ENCODE measurements around the gene HDAC7.

The HDAC7 gene

GRCh38 chr12:47743311-47743860, 76.3 kb downstream of the HDAC7 start:
- no peaks in the 10 kb centered on the region for H3K9me3 ChIP-seq (replicated peaks; ENCODE audit: low read length)
- H3K4me1 ChIP-seq (ENCODE audit: control insufficient read depth, insufficient read depth, low read length), result peaks cover 11% of the 10 kb centered on the region
- no peaks in the 10 kb centered on the region for H3K36me3 ChIP-seq (ENCODE audit: insufficient read depth, low read length)
- H3K4me2 ChIP-seq (ENCODE audit: low read length), result no peak overlapping the region
- H3K9ac ChIP-seq (ENCODE audit: low read depth, low read length), result no peak overlapping the region
- no peak overlapping the region for H3K4me3 ChIP-seq (ENCODE audit: low read length)
- H3K27me3 ChIP-seq (ENCODE audit: control insufficient read depth, insufficient read depth, low read length), result peaks cover 10% of the 10 kb centered on the region

GRCh38 chr12:47742253-47742825, 77.4 kb downstream of the HDAC7 start:
- Histone ChIP-seq H3K4me2 (ENCODE audit: low read length) (no peak overlapping the region), H3K36me3 (ENCODE audit: insufficient read depth, low read length) (no peaks in the 10 kb centered on the region), H3K9me3 (replicated peaks; ENCODE audit: low read length) (no peaks in the 10 kb centered on the region), H3K27me3 (ENCODE audit: control insufficient read depth, insufficient read depth, low read length) (peaks cover 10% of the 10 kb centered on the region), H3K4me1 (ENCODE audit: control insufficient read depth, insufficient read depth, low read length) (peaks cover 15% of the 10 kb centered on the region), H3K9ac (ENCODE audit: low read depth, low read length) (no peak overlapping the region), H3K4me3 (ENCODE audit: low read length) (no peak overlapping the region)

DNA sequence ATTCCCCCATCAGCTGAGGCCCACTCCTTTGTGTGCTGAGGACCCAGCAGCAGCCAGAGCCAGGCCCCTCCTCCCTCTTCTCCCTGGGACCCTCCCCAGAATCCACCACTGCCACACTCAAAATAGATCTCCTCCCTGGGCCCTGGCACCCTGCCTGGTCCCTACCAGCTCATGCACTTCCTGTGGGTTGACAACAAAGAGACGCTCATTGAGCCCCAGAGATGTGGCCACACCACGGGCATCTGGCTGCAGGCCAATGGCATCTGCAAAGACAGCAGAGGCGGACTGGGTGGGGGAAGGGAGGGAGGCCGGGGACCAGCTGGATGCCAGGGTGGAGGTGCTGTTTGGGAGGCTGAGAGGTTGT, 78.4 kb downstream of the HDAC7 start:
- peaks cover 25% of the 10 kb centered on the region for H3K4me1 ChIP-seq (ENCODE audit: control insufficient read depth, insufficient read depth, low read length)
- no peak overlapping the region for H3K4me2 ChIP-seq (ENCODE audit: low read length)
- no peaks in the 10 kb centered on the region for H3K36me3 ChIP-seq (ENCODE audit: insufficient read depth, low read length)
- no peak overlapping the region for H3K9ac ChIP-seq (ENCODE audit: low read depth, low read length)
- no peaks in the 10 kb centered on the region for H3K9me3 ChIP-seq (replicated peaks; ENCODE audit: low read length)
- peaks cover 10% of the 10 kb centered on the region for H3K27me3 ChIP-seq (ENCODE audit: control insufficient read depth, insufficient read depth, low read length)
- H3K4me3 ChIP-seq (ENCODE audit: low read length), result no peak overlapping the region

- Histone ChIP-seq H3K4me3 (ENCODE audit: low read length) (no peak overlapping the region), H3K9me3 (replicated peaks; ENCODE audit: low read length) (no peaks in the 10 kb centered on the region), H3K9ac (ENCODE audit: low read depth, low read length) (no peak overlapping the region), H3K4me1 (ENCODE audit: control insufficient read depth, insufficient read depth, low read length) (peaks cover 30% of the 10 kb centered on the region), H3K36me3 (ENCODE audit: insufficient read depth, low read length) (no peaks in the 10 kb centered on the region), H3K4me2 (ENCODE audit: low read length) (no peak overlapping the region), H3K27me3 (ENCODE audit: control insufficient read depth, insufficient read depth, low read length) (peaks cover 10% of the 10 kb centered on the region)
These were observed 78.9 kb downstream of the HDAC7 start for GRCh38 chr12:47740606-47741339.

GRCh38 chr12:47739979-47740378, 79.7 kb downstream of the HDAC7 start:
- Histone ChIP-seq H3K4me3 (ENCODE audit: low read length) (no peak overlapping the region), H3K27me3 (ENCODE audit: control insufficient read depth, insufficient read depth, low read length) (peaks cover 6% of the 10 kb centered on the region), H3K36me3 (ENCODE audit: insufficient read depth, low read length) (no peaks in the 10 kb centered on the region), H3K9ac (ENCODE audit: low read depth, low read length) (no peak overlapping the region), H3K9me3 (replicated peaks; ENCODE audit: low read length) (no peaks in the 10 kb centered on the region), H3K4me2 (ENCODE audit: low read length) (no peak overlapping the region), H3K4me1 (ENCODE audit: control insufficient read depth, insufficient read depth, low read length) (peaks cover 38% of the 10 kb centered on the region)

DNA sequence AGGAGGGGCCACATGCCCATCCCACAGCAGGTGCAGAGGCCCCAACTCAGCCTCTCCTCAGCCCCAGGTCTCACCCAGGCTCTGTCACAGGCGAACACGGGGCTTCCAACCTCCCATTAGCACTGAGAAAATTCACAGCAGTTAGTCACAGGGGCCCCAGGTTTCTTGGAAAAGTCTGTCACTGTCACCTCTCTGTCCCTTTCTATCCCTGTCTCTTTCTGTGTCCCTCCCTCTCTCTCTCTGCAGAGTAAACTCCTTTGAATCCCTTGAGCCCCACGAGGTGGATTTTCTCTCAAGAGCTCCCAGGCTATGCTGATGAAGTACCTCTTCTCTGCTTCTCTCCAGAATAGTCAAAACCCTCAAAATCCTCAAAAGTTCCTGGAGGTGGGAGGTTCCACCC, 80.4 kb downstream of the HDAC7 start:
- Histone ChIP-seq H3K9me3 (replicated peaks; ENCODE audit: low read length) (no peaks in the 10 kb centered on the region), H3K9ac (ENCODE audit: low read depth, low read length) (no peak overlapping the region), H3K4me2 (ENCODE audit: low read length) (no peak overlapping the region), H3K4me1 (ENCODE audit: control insufficient read depth, insufficient read depth, low read length) (peaks cover 41% of the 10 kb centered on the region), H3K36me3 (ENCODE audit: insufficient read depth, low read length) (no peaks in the 10 kb centered on the region), H3K27me3 (ENCODE audit: control insufficient read depth, insufficient read depth, low read length) (no peaks in the 10 kb centered on the region), H3K4me3 (ENCODE audit: low read length) (no peak overlapping the region)

DNA sequence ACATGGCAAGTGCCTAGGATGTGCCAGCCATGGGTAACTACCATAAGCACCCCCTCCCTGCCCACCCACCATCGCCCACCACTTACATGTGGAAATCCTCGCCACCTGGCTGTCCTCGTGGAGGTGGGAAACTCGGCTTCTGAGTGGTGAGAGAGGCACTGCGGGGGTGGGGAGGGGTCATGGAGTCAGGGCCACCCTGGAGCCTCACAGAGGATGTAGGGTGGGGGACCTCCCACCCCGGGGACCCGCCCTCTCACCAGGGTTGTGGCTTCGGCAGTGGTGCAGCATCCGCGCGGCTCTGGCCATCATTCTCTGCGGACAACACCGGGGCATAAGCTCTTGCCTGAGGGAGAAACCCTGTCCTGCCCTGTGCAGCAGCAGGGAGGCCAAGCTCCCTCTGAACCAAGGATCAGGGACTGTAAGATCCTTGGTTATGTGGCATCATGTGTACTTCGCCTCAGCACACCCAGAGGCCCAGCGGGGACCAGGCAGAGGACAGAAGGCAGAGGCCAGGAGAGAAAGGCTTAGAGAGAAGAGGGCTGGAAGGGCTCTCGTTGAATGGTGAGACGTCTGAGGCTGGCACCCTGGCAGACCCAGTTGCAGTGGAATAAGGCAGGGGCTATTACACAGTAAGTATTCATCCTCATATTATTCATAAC, 81.6 kb downstream of the HDAC7 start:
- no peaks in the 10 kb centered on the region for H3K27me3 ChIP-seq (ENCODE audit: control insufficient read depth, insufficient read depth, low read length)
- H3K4me1 ChIP-seq (ENCODE audit: control insufficient read depth, insufficient read depth, low read length), result peaks cover 41% of the 10 kb centered on the region
- H3K9me3 ChIP-seq (replicated peaks; ENCODE audit: low read length), result no peaks in the 10 kb centered on the region
- no peaks in the 10 kb centered on the region for H3K36me3 ChIP-seq (ENCODE audit: insufficient read depth, low read length)
- H3K9ac ChIP-seq (ENCODE audit: low read depth, low read length), result no peak overlapping the region
- no peak overlapping the region for H3K4me3 ChIP-seq (ENCODE audit: low read length)
- H3K4me2 ChIP-seq (ENCODE audit: low read length), result no peak overlapping the region

DNA sequence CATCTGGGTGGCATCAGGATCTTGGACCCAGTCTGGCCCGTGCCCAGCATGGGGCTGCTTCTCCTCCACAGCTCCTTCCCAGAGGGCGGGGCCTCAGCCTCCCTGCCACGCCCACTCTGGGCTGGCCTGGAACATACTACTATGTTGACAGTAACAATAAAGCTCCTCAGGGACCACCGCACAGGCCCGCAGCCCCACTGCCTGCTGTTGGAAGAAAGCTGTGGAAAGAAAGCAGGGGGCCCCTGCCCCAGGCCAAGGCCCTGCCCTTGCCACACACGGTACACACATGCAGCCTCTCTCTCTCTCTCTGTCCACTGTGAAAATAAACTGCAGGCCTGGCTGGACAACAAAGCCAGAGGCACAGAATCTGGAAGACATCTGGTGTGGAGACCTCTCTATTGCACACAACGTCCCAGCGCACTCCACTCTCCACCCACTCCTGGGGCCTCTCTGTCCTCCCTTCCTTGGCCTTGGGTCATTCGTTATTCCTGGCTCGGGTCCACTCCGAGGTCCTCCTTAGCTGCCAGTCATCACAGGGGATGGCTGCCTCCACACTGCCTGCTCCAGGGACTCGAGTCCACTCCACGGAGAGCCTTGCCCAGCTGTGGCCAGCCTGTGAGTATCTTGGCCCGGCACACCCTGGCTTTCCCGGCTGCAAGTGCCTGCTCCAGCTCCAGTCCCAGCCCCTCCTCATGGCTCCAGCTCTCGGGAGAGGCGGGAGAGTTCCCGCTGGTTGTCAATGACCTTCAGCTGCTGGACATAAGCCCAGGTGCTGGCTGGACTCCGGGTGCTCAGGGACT, 82.6 kb downstream of the HDAC7 start:
- Histone ChIP-seq H3K27me3 (ENCODE audit: control insufficient read depth, insufficient read depth, low read length) (no peaks in the 10 kb centered on the region), H3K4me1 (ENCODE audit: control insufficient read depth, insufficient read depth, low read length) (peaks cover 41% of the 10 kb centered on the region), H3K36me3 (ENCODE audit: insufficient read depth, low read length) (no peaks in the 10 kb centered on the region), H3K4me2 (ENCODE audit: low read length) (peak overlapping the region; percentile 72), H3K9me3 (replicated peaks; ENCODE audit: low read length) (no peaks in the 10 kb centered on the region), H3K9ac (ENCODE audit: low read depth, low read length) (peak overlapping the region; percentile 25), H3K4me3 (ENCODE audit: low read length) (peak overlapping the region; percentile 49)

DNA sequence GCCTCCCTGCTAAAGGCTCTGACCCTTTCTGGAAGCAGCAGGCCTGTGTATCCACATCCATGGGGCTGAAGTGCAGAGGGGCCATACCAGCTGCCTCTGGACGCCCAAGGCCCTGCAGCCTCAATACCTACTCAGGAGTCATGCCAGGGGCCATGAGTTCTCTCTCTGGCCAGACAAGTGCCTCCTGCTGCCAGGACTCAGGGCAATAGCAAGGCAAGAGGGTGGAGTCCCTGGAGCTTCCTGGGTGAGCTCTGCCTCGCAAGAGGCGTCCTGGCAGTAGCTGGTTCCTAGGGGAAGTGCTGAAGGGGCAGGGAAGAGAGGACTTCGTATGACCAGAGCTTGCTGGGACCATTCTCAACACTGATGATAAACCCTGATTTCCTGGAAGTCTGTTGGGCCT, 83.5 kb downstream of the HDAC7 start:
- Histone ChIP-seq H3K4me2 (ENCODE audit: low read length) (no peak overlapping the region), H3K9me3 (replicated peaks; ENCODE audit: low read length) (no peaks in the 10 kb centered on the region), H3K36me3 (ENCODE audit: insufficient read depth, low read length) (no peaks in the 10 kb centered on the region), H3K9ac (ENCODE audit: low read depth, low read length) (no peak overlapping the region), H3K27me3 (ENCODE audit: control insufficient read depth, insufficient read depth, low read length) (no peaks in the 10 kb centered on the region), H3K4me3 (ENCODE audit: low read length) (no peak overlapping the region), H3K4me1 (ENCODE audit: control insufficient read depth, insufficient read depth, low read length) (peaks cover 34% of the 10 kb centered on the region)

DNA sequence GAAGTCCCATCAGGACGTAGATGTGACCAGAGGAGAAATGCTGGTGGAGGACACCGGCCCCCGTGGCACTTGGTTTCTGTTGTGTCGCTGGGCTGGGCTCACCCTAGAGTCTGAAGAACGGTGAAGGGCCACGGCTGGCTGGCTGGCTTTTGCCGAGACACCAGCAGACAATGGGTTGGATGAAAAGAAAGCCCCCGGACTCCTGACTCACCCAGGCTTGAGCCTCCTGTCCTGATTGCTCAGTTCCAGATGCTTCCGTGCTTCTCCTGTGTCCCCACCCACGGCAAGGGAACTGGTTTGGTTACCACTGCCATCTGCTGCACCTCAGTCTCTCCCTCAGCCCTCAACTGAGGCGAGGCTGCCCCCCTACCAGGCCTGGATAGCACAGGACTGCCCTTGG, 84.1 kb downstream of the HDAC7 start:
- no peaks in the 10 kb centered on the region for H3K9me3 ChIP-seq (replicated peaks; ENCODE audit: low read length)
- H3K4me1 ChIP-seq (ENCODE audit: control insufficient read depth, insufficient read depth, low read length), result peaks cover 32% of the 10 kb centered on the region
- H3K27me3 ChIP-seq (ENCODE audit: control insufficient read depth, insufficient read depth, low read length), result no peaks in the 10 kb centered on the region
- H3K36me3 ChIP-seq (ENCODE audit: insufficient read depth, low read length), result no peaks in the 10 kb centered on the region
- no peak overlapping the region for H3K4me3 ChIP-seq (ENCODE audit: low read length)
- no peak overlapping the region for H3K9ac ChIP-seq (ENCODE audit: low read depth, low read length)
- H3K4me2 ChIP-seq (ENCODE audit: low read length), result no peak overlapping the region

Data from skeletal muscle satellite cell (primary cell).